ENCODE results near the gene TMEM95. TPM values are rescaled to one million over a fixed set of nuclear protein-coding genes. Genes with fewer than 3 reads are reported as not detected.

TMEM95 gene
- total and polyA plus RNA-seq, 2 donors (not counting 1 experiment from before 2014, with no cell fraction given) = not detected

- peaks cover 38% of the 10 kb centered on the region for H3K36me3 ChIP-seq (ENCODE audit: control insufficient read depth, insufficient read depth, low read length)
- peak overlapping the region; percentile 76 for H3K4me2 ChIP-seq (ENCODE audit: extremely low read depth, insufficient read depth, low read length)
- H2AFZ ChIP-seq (ENCODE audit: low read length) = no peak overlapping the region
- TF ChIP-seq CTCF (conservative IDR thresholded peaks at IDR 0.05 in 1 of 2, IDR thresholded peaks at IDR 0.05 in 1 of 2; ENCODE audit: low read depth in 1 of 2, low read length in 2 of 2) (no peak), EZH2 (IDR thresholded peaks at IDR 0.05; ENCODE audit: low read length, missing control alignments) (no peak)
- peak overlapping the region; percentile 75 for H3K27ac ChIP-seq (ENCODE audit: insufficient read depth, low read length)
- H3K79me2 ChIP-seq (ENCODE audit: control insufficient read depth, insufficient read depth, low read length) = peaks cover 33% of the 10 kb centered on the region
- DNase-seq (ENCODE audit: low read depth in 2 of 2) = no peak
- peak overlapping the region; percentile 66 to 88 (median 74) for H3K4me3 ChIP-seq (replicated peaks in 1 of 4; ENCODE audit: control extremely low read depth in 1 of 4, insufficient read depth in 1 of 4, low read depth in 3 of 4, low read length in 4 of 4)
- H3K9ac ChIP-seq (ENCODE audit: insufficient read depth, low read length) = peak overlapping the region; percentile 85
- peaks cover 8% of the 10 kb centered on the region for H3K4me1 ChIP-seq (ENCODE audit: control insufficient read depth, extremely low read depth, insufficient read depth, low read length)
- no peaks in the 10 kb centered on the region for H4K20me1 ChIP-seq (ENCODE audit: control insufficient read depth, extremely low read depth, insufficient read depth, low read length)
- no peaks in the 10 kb centered on the region for H3K9me3 ChIP-seq (ENCODE audit: control insufficient read depth, insufficient read depth, low read depth, low read length)
- no peaks in the 10 kb centered on the region for H3K27me3 ChIP-seq (ENCODE audit: control insufficient read depth, insufficient read depth, low read length)
These were observed 40.9 kb upstream of the TMEM95 start for GRCh38 chr17:7313890-7314718.

GRCh38 chr17:7314719-7315569, 40.0 kb upstream of the TMEM95 start, which contains the start of gene GPS2:
TSS of gene GPS2 (minus strand) at chr17:7315360. CDS start at chr17:7315052, 308 bp downstream.
- Histone ChIP-seq H3K36me3 (ENCODE audit: control insufficient read depth, insufficient read depth, low read length) (peaks cover 33% of the 10 kb centered on the region), H3K79me2 (ENCODE audit: control insufficient read depth, insufficient read depth, low read length) (peaks cover 24% of the 10 kb centered on the region), H3K4me3 (replicated peaks in 1 of 4; ENCODE audit: control extremely low read depth in 1 of 4, insufficient read depth in 1 of 4, low read depth in 3 of 4, low read length in 4 of 4) (peak within 1 kb of the TSS; percentile 66 to 88 (median 78)), H3K4me1 (ENCODE audit: control insufficient read depth, extremely low read depth, insufficient read depth, low read length) (peaks cover 8% of the 10 kb centered on the region), H3K27me3 (ENCODE audit: control insufficient read depth, insufficient read depth, low read length) (no peaks in the 10 kb centered on the region), H2AFZ (ENCODE audit: low read length) (peak within 1 kb of the TSS; percentile 57), H3K27ac (ENCODE audit: insufficient read depth, low read length) (peak within 1 kb of the TSS; percentile 75), H3K9me3 (ENCODE audit: control insufficient read depth, insufficient read depth, low read depth, low read length) (no peaks in the 10 kb centered on the region), H3K9ac (ENCODE audit: insufficient read depth, low read length) (peak within 1 kb of the TSS; percentile 85), H3K4me2 (ENCODE audit: extremely low read depth, insufficient read depth, low read length) (peak within 1 kb of the TSS; percentile 89), H4K20me1 (ENCODE audit: control insufficient read depth, extremely low read depth, insufficient read depth, low read length) (no peaks in the 10 kb centered on the region)
- TF ChIP-seq EZH2 (IDR thresholded peaks at IDR 0.05; ENCODE audit: low read length, missing control alignments) = no peak
- TF ChIP-seq CTCF (conservative IDR thresholded peaks at IDR 0.05 in 1 of 2, IDR thresholded peaks at IDR 0.05 in 1 of 2; ENCODE audit: low read depth in 1 of 2, low read length in 2 of 2) = no peak
- DNase-seq (ENCODE audit: low read depth in 2 of 2) = peak; percentile 78 to 80
